ENCODE data around the gene WDR18.

DNA sequence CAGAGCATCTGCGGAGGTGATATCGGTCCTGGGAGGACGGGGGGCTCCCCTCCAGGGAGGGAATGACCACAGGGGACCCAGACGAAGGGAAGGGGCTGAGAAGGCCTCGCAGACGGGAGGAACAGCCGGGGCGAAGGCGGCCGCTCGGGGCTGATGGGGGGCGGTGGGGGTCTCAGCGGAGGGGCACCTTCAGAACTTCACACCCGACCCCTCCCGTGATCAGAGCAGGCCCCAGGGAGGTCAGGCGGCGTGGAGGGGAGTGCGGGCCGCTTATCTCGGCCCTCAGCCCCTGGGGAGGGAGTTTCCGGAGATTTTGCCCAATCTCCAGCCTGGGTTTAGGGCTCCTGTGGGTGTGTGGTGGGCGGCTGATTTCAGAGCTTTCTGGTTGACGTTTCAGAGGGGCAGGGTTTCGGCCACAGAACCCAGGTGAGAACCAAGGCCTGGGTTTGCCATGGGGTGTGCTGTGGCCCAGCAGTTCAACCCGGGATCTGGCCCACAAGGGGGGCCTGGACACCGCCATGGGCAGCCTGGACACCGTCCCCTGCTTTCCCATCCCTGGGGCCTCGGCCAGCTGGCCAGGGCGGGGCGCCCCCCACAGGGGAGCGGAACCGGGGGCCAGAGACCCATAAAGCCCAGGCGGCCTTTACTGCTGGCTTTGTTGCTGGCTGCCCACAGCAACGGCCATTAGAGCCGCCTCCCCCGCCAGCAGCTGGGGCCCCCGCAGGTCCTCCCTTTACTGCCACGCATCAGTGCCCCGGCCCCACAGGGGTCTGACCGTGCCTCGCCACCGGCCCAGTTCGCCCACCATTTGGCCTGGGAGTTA is 29.3 kb upstream of the WDR18 start:
- TF ChIP-seq, protein P1, sequence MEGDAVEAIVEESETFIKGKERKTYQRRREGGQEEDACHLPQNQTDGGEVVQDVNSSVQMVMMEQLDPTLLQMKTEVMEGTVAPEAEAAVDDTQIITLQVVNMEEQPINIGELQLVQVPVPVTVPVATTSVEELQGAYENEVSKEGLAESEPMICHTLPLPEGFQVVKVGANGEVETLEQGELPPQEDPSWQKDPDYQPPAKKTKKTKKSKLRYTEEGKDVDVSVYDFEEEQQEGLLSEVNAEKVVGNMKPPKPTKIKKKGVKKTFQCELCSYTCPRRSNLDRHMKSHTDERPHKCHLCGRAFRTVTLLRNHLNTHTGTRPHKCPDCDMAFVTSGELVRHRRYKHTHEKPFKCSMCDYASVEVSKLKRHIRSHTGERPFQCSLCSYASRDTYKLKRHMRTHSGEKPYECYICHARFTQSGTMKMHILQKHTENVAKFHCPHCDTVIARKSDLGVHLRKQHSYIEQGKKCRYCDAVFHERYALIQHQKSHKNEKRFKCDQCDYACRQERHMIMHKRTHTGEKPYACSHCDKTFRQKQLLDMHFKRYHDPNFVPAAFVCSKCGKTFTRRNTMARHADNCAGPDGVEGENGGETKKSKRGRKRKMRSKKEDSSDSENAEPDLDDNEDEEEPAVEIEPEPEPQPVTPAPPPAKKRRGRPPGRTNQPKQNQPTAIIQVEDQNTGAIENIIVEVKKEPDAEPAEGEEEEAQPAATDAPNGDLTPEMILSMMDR (IDR thresholded peaks at IDR 0.05; ENCODE audit: insufficient read depth, low read length), result no peak
- TF ChIP-seq GABPA (IDR thresholded peaks at IDR 0.05; ENCODE audit: low read depth) (no peak), SPI1 (IDR thresholded peaks at IDR 0.05; ENCODE audit: borderline replicate concordance, low read depth) (no peak), POLR2AphosphoS5 (IDR thresholded peaks at IDR 0.05; ENCODE audit: low read depth) (no peak)
- TF ChIP-seq, protein P2, sequence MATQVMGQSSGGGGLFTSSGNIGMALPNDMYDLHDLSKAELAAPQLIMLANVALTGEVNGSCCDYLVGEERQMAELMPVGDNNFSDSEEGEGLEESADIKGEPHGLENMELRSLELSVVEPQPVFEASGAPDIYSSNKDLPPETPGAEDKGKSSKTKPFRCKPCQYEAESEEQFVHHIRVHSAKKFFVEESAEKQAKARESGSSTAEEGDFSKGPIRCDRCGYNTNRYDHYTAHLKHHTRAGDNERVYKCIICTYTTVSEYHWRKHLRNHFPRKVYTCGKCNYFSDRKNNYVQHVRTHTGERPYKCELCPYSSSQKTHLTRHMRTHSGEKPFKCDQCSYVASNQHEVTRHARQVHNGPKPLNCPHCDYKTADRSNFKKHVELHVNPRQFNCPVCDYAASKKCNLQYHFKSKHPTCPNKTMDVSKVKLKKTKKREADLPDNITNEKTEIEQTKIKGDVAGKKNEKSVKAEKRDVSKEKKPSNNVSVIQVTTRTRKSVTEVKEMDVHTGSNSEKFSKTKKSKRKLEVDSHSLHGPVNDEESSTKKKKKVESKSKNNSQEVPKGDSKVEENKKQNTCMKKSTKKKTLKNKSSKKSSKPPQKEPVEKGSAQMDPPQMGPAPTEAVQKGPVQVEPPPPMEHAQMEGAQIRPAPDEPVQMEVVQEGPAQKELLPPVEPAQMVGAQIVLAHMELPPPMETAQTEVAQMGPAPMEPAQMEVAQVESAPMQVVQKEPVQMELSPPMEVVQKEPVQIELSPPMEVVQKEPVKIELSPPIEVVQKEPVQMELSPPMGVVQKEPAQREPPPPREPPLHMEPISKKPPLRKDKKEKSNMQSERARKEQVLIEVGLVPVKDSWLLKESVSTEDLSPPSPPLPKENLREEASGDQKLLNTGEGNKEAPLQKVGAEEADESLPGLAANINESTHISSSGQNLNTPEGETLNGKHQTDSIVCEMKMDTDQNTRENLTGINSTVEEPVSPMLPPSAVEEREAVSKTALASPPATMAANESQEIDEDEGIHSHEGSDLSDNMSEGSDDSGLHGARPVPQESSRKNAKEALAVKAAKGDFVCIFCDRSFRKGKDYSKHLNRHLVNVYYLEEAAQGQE (IDR thresholded peaks at IDR 0.05; ENCODE audit: insufficient replicate concordance, low read depth), result no peak

Measured in HL-60 (cell line).